Measurements from ENCODE around the gene ZPR1.

GRCh38 chr11:116833816-116834534 is 46.2 kb upstream of the ZPR1 start:
- no peak for TF ChIP-seq CTCF (conservative IDR thresholded peaks at IDR 0.05; ENCODE audit: low read depth, low read length)
- TF ChIP-seq EZH2 (IDR thresholded peaks at IDR 0.05; ENCODE audit: low read length, unreplicated experiment), result no peak
- no peak for TF ChIP-seq EZH2phosphoT487 (IDR thresholded peaks at IDR 0.05; ENCODE audit: borderline replicate concordance, low read length)

All from PC-3 (cell line).